NCI-H82 treated with DMSO at 0.1 percent for 48 hours (cell line): ENCODE results near the gene IFRD1.
"Not testable (repeated sequence)": the region's sequence is repeated elsewhere in the genome, so short reads cannot be mapped to it uniquely, and the experiment has no call there.

ENCODE experiments used
- DNase-seq: peaks from one replicate; lab custom pipeline; 2025; ENCODE audit not compliant: unreplicated experiment; lab: John Stamatoyannopoulos, UW

IFRD1 gene

GRCh38 chr7:112439476-112439875 lies 10.8 kb upstream of the IFRD1 start:
- DNase-seq: no peak

GRCh38 chr7:112442210-112442609 lies 8.1 kb upstream of the IFRD1 start:
- no peak for DNase-seq

DNA sequence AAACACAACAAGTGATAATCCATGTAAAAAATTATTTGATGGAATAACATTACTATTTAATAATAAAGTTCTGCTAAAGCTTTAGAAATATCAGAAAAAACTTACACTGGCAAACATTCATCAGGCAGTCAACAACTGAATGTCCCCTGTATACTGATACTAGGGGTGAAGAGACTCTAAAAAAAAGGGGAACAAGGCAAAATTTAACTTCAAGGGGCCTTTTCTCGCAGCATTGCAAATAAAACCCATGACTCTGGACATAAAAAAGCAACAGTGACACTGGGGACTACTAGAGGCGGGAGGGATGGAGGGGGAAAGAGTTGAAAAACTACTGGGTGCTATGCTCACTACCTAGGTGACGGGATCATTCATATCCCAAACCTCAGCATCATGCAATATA lies 5.8 kb upstream of the IFRD1 start:
- DNase-seq: no peak

- DNase-seq: no peak
Observed at GRCh38 chr7:112446431-112446830, 3.8 kb upstream of the IFRD1 start.

DNA sequence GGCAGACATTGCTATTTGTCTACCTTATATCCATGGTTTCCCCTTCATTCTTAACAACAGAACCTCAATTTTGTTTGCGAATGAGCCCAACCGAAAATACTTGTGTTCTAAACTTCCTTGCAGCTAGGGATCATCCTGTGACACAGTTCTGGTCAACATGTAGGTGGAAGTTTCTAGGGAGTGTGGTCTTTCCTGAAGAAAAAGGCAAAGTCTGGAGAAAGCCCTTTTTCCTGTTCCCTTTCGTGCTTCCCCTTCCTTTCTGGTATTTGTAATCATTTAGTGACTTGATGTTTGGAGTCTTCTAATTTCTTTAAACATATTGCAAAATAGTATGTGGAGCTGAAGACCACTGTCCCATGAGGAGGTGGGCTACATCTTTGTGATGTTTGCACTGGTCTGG lies 2.9 kb upstream of the IFRD1 start:
- DNase-seq: no peak

- DNase-seq: no peak
Observed at GRCh38 chr7:112448381-112448780, 1.9 kb upstream of the IFRD1 start.

- DNase-seq: no peak
Observed at GRCh38 chr7:112448891-112449290, 1.4 kb upstream of the IFRD1 start.

DNA sequence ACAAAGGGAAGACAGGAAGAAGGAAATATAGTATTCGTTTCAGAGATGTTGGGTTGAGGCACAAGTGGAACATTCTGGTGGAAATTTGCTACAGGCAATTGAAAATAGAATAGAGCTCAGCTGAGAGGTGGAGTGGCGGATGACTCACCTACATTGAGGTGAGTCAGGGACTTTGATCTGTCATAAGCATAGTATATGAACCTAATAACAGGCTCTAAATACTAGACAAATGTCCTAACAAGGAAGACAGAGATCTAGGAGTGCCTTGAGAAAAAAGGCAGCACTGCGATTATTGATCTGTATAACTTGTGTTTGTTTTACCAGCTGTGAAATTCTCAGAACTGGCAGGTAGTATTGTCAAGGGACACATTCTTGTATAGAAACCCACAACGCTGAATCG lies 907 bp upstream of the IFRD1 start:
- DNase-seq: no peak

- peak; percentile 88 for DNase-seq
Observed at GRCh38 chr7:112450807-112451761, 824 bp downstream of the IFRD1 start.

DNA sequence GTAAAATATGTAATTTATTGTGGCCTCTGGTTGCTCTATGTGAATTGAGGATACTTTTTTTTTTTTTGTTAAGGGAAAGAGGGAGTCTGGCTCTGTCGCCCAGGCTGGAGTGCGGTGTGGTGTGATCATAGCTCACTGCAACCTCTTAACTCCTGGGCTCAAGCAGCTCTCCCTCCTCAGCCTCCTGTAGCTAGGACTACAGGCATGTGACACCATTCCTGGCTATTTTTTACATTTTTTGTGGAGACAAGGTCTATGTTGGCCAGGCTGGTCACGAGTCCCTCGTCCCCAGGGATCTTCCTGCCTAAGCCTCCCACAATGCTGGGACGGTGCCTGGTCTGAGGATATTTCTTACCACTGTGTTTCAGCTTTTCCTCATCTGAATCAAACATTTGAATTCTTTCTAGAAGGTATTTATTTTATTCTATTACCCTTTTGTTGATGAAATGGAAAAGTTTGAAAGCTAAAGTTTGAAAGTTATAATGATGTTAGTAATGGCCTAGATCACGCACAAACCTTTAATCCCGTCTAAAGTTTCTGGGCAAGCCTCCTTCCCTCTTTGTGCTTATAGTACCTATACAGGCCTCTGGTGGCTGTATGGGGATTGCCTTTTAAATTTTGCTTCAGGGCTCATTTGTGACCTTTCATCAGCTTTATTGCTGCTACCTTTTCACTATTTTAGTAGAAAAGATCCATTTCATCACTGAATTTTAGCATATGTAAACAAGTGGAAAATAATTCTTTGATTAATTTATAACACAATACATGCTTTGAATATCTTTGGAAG lies 2.0 kb downstream of the IFRD1 start:
- DNase-seq: peak; percentile 11

DNA sequence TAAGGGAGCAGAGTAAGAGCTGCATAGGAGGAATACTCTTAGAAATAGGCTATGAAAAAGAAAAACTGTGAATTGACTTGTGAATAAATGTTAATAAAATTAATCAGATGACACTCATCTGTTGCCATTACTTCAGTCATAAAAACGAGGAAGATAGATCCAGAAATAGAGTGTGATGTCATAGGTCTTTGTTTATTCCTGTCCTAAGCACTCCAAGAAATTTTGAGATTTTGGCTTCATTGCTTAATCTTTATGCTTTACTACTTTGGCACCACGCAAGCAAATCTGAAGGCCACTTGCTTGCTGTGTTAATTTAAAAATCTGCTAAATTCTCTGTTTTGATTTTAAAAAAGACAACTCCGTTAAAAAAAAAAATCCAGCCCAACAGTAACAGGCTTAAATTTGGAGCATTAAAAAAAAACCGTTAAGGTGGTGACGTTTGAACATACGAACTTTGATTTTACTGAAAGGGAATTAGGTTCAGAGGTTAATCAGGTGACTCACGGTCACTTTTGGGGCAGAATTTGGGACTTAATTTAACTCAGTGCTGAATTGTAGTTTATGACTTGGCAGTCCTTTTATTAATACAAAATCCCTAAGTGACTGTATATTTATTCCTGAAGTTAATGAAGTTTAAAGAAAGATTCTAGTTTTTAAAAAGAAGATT lies 3.4 kb downstream of the IFRD1 start:
- no peak for DNase-seq

- not testable (repeated sequence) for DNase-seq
Observed at GRCh38 chr7:112454191-112454590, 3.9 kb downstream of the IFRD1 start.

DNA sequence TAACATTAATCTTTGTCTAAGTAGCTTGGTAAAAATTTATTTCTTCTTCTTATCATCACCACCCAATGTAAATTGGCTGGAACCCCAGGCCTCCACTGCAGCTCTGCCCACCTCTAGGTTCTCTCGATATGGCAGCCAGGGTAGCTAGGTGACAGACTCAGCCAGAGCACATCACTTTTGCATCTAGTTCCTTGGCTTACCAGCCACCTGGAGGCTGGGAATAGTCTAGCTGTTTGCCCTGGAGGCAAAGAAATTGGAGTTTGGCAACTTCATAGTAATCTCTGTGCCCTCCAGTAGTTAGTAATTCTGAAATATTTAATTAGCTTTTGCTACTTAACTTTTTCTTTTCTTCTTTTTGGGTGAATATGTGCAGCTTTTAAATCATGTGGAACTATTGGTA lies 9.4 kb downstream of the IFRD1 start:
- DNase-seq: no peak

DNA sequence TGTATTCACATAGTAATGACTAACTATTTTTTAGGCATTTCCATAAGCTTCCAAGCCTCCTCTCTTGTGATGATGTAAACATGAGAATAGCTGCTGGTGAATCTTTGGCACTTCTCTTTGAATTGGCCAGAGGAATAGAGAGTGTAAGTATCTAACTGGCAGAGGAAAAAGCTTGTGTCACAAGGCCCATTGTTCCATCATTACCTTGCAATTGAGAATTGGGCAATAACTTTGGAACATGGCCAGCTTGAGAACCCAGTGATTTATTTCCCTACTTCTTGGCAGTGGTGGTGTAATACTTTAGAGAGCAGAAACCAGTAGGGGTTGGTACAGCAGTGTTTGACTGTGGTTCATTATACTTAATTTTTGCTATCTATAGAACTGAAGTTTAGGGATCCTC lies 12.0 kb downstream of the IFRD1 start:
- no peak for DNase-seq

GRCh38 chr7:112467867-112468266 lies 17.6 kb downstream of the IFRD1 start:
- no peak for DNase-seq

GRCh38 chr7:112470194-112470593 lies 19.9 kb downstream of the IFRD1 start:
- DNase-seq: no peak

- DNase-seq: no peak
Observed at GRCh38 chr7:112476390-112477052, 26.3 kb downstream of the IFRD1 start.

- DNase-seq: no peak
Observed at GRCh38 chr7:112481121-112481736, 31.0 kb downstream of the IFRD1 start.

GRCh38 chr7:112481833-112482670 lies 31.8 kb downstream of the IFRD1 start:
- DNase-seq: no peak
